ENCODE data around the gene TNNC2.

TNNC2 gene

DNA sequence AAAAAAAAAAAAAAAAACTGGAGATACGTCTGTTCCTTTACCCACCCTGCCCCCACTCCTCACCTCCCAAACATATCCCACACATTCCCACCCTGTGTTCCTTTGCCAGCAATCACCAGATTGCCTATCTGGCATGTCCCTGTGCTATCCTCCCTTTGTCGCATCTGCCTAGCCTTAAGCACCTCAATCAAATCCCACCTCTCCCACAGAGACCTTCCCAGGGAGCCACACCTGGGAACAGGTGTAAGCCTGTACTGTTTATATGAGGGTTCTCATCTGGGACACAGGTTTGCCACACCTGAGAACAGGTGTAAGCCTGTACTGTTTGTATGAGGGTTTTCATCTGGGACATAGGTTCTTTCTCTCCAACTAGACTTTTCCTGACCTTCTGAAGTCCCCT is 52.2 kb downstream of the TNNC2 start:
- TF ChIP-seq EGR1 (IDR thresholded peaks at IDR 0.05) (no peak), EP300 (IDR thresholded peaks at IDR 0.05; ENCODE audit: borderline replicate concordance) (no peak), TEAD4 (IDR thresholded peaks at IDR 0.05) (no peak), RAD21 (IDR thresholded peaks at IDR 0.05; ENCODE audit: low read depth) (no peak), TAF1 (IDR thresholded peaks at IDR 0.05; ENCODE audit: low read depth) (no peak), ZBTB7A (IDR thresholded peaks at IDR 0.05; ENCODE audit: low read depth) (no peak), TCF12 (IDR thresholded peaks at IDR 0.05; ENCODE audit: low read depth) (no peak)
- TF ChIP-seq, protein P1, sequence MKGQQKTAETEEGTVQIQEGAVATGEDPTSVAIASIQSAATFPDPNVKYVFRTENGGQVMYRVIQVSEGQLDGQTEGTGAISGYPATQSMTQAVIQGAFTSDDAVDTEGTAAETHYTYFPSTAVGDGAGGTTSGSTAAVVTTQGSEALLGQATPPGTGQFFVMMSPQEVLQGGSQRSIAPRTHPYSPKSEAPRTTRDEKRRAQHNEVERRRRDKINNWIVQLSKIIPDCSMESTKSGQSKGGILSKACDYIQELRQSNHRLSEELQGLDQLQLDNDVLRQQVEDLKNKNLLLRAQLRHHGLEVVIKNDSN (IDR thresholded peaks at IDR 0.05) = no peak
- TF ChIP-seq, protein P2, sequence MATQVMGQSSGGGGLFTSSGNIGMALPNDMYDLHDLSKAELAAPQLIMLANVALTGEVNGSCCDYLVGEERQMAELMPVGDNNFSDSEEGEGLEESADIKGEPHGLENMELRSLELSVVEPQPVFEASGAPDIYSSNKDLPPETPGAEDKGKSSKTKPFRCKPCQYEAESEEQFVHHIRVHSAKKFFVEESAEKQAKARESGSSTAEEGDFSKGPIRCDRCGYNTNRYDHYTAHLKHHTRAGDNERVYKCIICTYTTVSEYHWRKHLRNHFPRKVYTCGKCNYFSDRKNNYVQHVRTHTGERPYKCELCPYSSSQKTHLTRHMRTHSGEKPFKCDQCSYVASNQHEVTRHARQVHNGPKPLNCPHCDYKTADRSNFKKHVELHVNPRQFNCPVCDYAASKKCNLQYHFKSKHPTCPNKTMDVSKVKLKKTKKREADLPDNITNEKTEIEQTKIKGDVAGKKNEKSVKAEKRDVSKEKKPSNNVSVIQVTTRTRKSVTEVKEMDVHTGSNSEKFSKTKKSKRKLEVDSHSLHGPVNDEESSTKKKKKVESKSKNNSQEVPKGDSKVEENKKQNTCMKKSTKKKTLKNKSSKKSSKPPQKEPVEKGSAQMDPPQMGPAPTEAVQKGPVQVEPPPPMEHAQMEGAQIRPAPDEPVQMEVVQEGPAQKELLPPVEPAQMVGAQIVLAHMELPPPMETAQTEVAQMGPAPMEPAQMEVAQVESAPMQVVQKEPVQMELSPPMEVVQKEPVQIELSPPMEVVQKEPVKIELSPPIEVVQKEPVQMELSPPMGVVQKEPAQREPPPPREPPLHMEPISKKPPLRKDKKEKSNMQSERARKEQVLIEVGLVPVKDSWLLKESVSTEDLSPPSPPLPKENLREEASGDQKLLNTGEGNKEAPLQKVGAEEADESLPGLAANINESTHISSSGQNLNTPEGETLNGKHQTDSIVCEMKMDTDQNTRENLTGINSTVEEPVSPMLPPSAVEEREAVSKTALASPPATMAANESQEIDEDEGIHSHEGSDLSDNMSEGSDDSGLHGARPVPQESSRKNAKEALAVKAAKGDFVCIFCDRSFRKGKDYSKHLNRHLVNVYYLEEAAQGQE (IDR thresholded peaks at IDR 0.05; ENCODE audit: low read depth) = no peak

Measured in Ishikawa (cell line).